Activated T-cell treated with anti-CD3 and anti-CD28 coated beads, Interleukin-2, amount 50 U/mL, for 4 hours (primary cell): ENCODE results near the gene ZNF385B. TPM values are rescaled to one million over a fixed set of nuclear protein-coding genes. Genes with fewer than 3 reads are reported as not detected.
A peak's percentile ranks its signal among the peaks of the same experiment; 100 is the strongest.
"Not testable (repeated sequence)": the region's sequence is repeated elsewhere in the genome, so short reads cannot be mapped to it uniquely, and the experiment has no call there.

Source experiments
- ATAC-seq, 2 donors: fragments of 200-7000 bp; cut with Tn5 transposase; one replicate each; pipeline ENCODE4 v1.10.0; 2021
- DNase-seq: peaks from one replicate; pipeline ENCODE4 v3.0.0-alpha.2; 2020
- H3K27me3 Mint-ChIP-seq: one replicate; pipeline ENCODE4 v1.8.0; 2021; ENCODE audit warnings: low read depth, mixed read lengths
- H3K36me3 Mint-ChIP-seq: one replicate; pipeline ENCODE4 v1.8.0; 2022; ENCODE audit warnings: mixed read lengths; ENCODE audit not compliant: insufficient read depth
- H3K4me1 Mint-ChIP-seq: one replicate; pipeline ENCODE4 v1.8.0; 2021; ENCODE audit warnings: low read depth, mixed read lengths
- H3K4me3 Mint-ChIP-seq: one replicate; pipeline ENCODE4 v1.8.0; 2021; ENCODE audit warnings: mild to moderate bottlenecking, moderate library complexity, mixed read lengths
- H3K9me3 Mint-ChIP-seq: one replicate; pipeline ENCODE4 v1.8.0; 2021; ENCODE audit warnings: mixed read lengths
- total RNA-seq, 3 donors: library from RNA; stranded (reverse); gene quantifications; one replicate each; pipeline ENCODE4 v1.2.1, GENCODE V29; 2021

The ZNF385B gene
- total RNA-seq, 3 donors from 2014 or later, result 0.08 TPM; not detected in 2

DNA sequence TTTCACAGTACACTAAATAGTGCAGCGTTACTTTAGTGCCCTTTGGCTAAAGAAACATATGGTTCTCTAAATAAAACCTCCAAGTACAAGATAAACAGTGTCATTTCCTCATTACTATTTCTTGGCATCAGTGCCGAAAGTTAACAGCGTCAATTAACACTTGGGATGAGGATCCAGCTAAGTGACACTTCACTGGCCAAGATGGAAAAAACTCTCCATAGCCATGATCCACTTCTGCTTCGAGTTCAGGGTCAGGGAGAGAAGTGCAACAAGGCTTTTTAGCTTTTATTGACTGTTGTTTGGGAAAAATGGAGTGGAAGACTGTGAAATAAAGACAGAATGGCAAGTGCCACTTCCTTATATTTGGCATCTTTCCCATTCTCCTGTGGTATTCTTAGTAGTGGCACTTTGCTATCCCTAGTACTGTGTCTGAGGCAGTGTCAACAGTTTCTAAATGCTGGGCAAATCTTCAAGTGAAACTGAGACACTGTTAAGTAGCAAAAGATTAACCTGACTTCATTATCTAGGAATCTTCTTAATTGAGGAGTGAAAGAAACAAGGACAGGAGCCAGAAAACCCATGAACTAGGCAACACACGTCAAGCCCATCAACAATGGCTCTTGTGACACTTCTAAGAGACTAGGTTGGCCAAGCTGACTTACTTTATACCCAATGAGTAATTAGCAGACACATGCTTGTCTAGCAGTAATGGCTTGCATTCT lies 374.2 kb downstream of the ZNF385B start:
- no peak for ATAC-seq
- no peaks in the 10 kb centered on the region for H3K4me1 Mint-ChIP-seq
- no peak for DNase-seq
- no peaks in the 10 kb centered on the region for H3K9me3 Mint-ChIP-seq
- H3K4me3 Mint-ChIP-seq, result no peak overlapping the region
- H3K27me3 Mint-ChIP-seq, result no peaks in the 10 kb centered on the region
- no peaks in the 10 kb centered on the region for H3K36me3 Mint-ChIP-seq

DNA sequence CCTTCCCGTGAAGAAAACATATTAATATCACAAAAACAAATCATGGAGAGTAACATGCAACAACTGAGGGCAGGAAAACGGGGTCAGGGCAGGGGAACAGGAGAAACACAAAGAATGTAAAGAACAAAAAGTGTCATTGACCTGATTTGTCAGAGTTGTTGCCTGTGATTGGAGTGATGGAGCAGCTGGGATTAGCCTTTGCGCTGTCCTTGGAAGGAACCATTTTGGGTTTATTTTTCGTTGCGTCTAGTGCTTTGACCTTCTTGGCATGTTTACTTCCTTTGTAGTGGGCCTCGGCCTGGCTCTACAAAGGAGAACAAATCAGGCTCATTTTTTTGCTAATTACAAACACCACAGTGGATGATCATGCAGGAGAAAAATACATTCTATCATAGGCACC lies 378.3 kb downstream of the ZNF385B start:
- no peaks in the 10 kb centered on the region for H3K4me1 Mint-ChIP-seq
- no peak for DNase-seq
- H3K9me3 Mint-ChIP-seq, result no peaks in the 10 kb centered on the region
- H3K4me3 Mint-ChIP-seq, result no peak overlapping the region
- no peak for ATAC-seq
- H3K27me3 Mint-ChIP-seq, result no peaks in the 10 kb centered on the region
- H3K36me3 Mint-ChIP-seq, result no peaks in the 10 kb centered on the region

DNA sequence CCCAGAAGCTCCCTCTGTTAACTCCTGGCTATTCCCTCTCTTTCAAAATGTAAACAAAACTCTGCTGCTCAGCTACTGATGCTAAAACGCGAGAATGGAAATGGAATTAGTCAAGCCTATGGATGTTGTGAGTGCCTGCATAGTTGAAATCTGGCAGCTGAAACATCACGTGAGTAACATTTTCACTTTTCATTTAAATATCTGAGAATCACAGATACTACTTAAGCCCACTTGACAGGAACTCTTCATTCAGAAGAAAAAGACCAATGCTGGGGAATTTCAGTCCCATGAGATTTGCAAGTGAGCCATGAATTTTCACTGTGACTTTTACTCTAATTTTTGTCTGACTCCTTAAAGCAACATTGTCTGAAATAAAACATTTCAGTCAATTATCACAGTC lies 381.5 kb downstream of the ZNF385B start:
- no peak for ATAC-seq
- Mint-ChIP-seq H3K4me1 (no peaks in the 10 kb centered on the region), H3K9me3 (no peaks in the 10 kb centered on the region), H3K27me3 (peaks cover 2% of the 10 kb centered on the region), H3K36me3 (no peaks in the 10 kb centered on the region), H3K4me3 (no peak overlapping the region)
- no peak for DNase-seq

DNA sequence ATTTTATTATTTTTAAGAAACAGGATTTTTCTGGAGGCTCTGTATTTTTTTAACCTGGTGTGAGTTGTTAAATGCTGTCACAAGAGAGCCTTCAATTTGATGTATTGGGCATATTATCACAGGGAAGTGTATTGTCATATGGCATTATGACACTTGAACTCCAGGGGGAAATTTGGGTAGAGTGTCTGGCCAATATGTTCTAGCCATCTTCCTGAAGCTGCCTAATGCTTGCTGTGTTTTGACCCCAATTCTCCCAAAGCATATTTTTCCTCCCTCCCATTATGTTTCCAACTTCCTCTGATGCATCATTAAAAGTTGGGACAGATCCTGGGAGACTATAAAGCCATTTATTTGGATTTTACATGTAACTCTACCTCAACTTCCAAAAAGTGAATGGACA lies 382.6 kb downstream of the ZNF385B start:
- Mint-ChIP-seq H3K4me3 (no peak overlapping the region), H3K4me1 (no peaks in the 10 kb centered on the region), H3K27me3 (peaks cover 4% of the 10 kb centered on the region), H3K9me3 (no peaks in the 10 kb centered on the region), H3K36me3 (no peaks in the 10 kb centered on the region)
- no peak for ATAC-seq
- DNase-seq, result no peak

DNA sequence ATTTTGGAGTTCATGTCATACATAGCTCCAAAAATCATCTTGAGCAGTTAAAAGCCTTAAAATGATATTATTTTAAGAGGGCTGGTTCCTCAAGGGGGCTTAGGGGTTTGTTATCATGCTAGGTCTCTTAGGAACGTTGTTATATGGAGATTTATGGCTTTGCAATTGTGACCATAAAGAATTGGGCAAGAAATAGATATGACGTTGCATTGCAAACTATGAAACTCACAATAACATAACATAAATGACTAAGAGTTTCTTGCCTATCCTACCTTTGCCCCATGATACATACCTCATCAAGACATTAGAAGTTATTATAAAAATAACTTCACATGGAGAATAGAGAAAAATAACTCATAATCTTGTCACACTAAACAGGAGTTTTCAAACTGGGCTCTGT lies 390.4 kb downstream of the ZNF385B start:
- no peak for ATAC-seq
- H3K9me3 Mint-ChIP-seq, result no peaks in the 10 kb centered on the region
- H3K36me3 Mint-ChIP-seq, result no peaks in the 10 kb centered on the region

DNA sequence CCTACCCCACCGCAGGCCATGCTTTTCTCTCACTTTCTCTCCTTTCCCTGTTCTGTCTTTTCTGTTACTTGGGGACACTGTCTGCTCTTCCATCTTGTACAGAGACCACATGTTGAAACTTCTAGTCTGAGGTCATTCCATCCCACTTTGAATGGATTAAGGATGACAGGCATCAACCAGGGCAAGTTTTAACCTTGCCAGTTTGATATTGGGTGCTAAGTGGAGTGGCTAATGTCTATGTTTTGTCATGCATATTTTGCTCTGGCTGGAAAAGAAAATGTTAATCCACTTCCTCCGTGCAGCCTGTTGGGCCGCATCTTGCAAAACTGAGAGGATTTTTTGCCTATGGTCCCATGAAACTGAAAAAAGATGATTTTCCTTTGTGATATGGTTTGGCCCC lies 391.3 kb downstream of the ZNF385B start:
- no peaks in the 10 kb centered on the region for H3K36me3 Mint-ChIP-seq
- ATAC-seq (no peak), DNase-seq (no peak)
- no peaks in the 10 kb centered on the region for H3K4me1 Mint-ChIP-seq
- peaks cover 6% of the 10 kb centered on the region for H3K27me3 Mint-ChIP-seq
- no peaks in the 10 kb centered on the region for H3K9me3 Mint-ChIP-seq
- no peak overlapping the region for H3K4me3 Mint-ChIP-seq

More for the DNA sequence above, 390.4 kb downstream of the ZNF385B start:
- DNase-seq, result no peak
- H3K27me3 Mint-ChIP-seq, result peaks cover 8% of the 10 kb centered on the region
- H3K4me1 Mint-ChIP-seq, result no peaks in the 10 kb centered on the region
- H3K4me3 Mint-ChIP-seq, result no peak overlapping the region

DNA sequence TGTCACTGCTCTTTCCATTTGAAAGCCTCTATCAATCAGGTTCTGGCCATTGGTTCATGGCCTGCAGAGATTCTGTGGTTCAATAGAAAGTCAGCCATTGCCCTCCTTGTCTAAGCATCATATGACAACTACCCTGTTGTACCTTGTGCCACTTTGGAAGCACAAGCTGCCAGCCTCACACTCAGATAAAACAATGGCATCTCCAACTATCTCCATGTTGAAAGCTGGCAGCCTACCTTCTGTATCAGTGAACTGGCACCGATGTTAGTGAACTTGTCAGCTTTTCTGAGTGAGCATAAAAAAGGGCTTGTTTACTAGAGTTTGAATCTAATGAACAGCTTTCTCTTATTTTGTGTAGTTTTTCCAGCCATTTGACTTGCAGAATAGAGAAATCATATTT lies 393.5 kb downstream of the ZNF385B start:
- Mint-ChIP-seq H3K4me3 (no peak overlapping the region), H3K27me3 (peaks cover 2% of the 10 kb centered on the region), H3K4me1 (no peaks in the 10 kb centered on the region), H3K9me3 (no peaks in the 10 kb centered on the region), H3K36me3 (no peaks in the 10 kb centered on the region)
- ATAC-seq, result no peak
- no peak for DNase-seq

DNA sequence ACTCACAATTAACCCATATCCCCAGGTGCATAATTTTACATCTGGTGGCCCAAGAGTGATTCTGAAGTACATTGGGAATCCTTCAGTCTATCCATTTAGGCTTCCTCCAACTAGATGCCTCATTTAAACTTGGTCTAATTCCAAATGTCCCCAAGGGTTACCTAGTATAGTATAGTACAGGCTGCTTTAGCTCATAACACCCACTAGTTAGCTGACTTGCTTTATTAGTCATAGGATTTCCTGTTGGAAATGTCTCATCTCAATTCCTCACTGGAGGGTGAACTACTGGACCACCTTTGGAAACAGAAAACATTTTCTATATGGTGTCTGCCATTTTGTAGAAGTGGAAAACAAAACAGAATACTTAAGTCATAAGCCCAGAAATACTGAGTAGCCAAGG lies 394.3 kb downstream of the ZNF385B start:
- no peak overlapping the region for H3K4me3 Mint-ChIP-seq
- no peaks in the 10 kb centered on the region for H3K36me3 Mint-ChIP-seq
- DNase-seq (no peak), ATAC-seq (no peak)
- no peaks in the 10 kb centered on the region for H3K4me1 Mint-ChIP-seq
- peaks cover 2% of the 10 kb centered on the region for H3K27me3 Mint-ChIP-seq
- no peaks in the 10 kb centered on the region for H3K9me3 Mint-ChIP-seq

DNA sequence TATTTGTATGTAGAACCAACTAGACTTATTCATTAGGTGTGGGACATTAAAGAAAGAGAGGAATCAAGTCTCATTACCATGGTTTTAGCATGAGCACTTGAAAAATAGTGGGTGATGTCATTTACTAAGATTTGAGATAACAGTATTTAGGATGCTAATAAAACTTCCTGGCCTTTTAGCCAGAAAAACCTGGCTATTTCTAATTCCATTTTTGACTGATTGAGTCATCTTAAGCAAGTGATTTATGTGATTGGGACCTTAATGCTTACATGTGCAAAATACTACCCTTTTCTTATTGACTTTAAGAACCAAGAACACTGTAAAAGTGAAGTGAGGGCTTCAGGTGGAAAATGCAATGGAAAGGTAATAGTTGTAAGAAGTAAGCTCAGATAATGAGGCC lies 400.0 kb downstream of the ZNF385B start:
- no peak overlapping the region for H3K4me3 Mint-ChIP-seq
- DNase-seq (no peak), ATAC-seq (no peak)
- H3K9me3 Mint-ChIP-seq, result peaks cover 7% of the 10 kb centered on the region
- H3K4me1 Mint-ChIP-seq, result no peaks in the 10 kb centered on the region
- no peaks in the 10 kb centered on the region for H3K36me3 Mint-ChIP-seq
- H3K27me3 Mint-ChIP-seq, result peaks cover 2% of the 10 kb centered on the region

DNA sequence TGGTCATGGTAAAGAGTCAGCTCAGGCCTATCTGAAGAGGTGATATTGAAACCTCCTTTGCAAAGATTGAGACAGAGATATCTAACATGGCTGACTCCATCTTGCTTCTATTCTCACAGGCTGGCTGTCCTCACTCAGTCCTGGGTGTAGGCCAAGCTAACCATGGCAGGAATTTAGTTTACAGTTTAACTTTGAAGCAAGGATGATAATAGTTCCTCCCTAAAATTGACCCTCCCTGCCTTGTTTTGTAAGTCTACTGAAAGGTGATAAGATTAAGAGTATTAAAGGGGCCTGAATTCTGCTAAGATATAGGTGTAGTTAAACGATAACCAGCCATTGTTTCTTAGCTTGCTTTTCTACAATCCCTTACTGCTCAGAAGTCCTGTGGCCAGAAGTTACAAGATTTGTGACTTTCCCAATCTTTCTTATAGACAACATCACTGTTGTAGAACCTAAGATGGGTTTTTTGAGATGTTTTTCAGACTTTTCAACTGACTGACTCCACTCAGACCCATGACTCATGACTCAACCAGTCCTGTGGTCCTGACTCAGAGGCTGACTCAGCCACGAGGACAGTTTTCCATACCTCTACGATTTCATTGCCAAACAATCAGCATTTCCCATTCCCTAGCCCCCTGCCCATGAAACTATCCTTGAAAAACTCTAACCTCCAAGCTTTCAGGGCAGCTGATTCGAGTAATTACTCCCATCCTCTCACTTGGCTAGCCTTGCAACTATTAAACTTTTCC lies 401.1 kb downstream of the ZNF385B start:
- Mint-ChIP-seq H3K4me3 (no peak overlapping the region), H3K4me1 (no peaks in the 10 kb centered on the region), H3K27me3 (peaks cover 5% of the 10 kb centered on the region), H3K9me3 (peaks cover 7% of the 10 kb centered on the region), H3K36me3 (no peaks in the 10 kb centered on the region)
- DNase-seq (no peak), ATAC-seq (peak; percentile 67 to 73)

DNA sequence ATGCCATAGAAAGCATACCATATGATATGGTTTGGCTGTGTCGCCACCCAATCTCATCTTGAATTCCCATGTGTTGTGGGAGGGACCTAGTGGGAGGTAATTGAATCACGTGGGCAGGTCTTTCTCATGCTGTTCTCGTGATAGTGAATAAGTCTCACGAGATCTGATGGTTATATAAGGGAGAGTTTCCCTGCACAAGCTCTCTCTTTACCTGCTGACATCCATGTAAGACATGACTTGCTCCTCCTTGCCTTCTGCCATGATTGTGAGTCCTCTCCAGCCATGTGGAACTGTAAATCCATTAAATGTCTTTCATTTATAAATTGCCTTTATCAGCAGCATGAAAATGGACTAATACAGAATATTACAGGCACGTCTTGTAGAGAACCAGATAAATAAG lies 403.3 kb downstream of the ZNF385B start:
- not testable (repeated sequence) for ATAC-seq, H3K4me3 Mint-ChIP-seq, H3K4me1 Mint-ChIP-seq, H3K36me3 Mint-ChIP-seq, H3K27me3 Mint-ChIP-seq, H3K9me3 Mint-ChIP-seq, DNase-seq

DNA sequence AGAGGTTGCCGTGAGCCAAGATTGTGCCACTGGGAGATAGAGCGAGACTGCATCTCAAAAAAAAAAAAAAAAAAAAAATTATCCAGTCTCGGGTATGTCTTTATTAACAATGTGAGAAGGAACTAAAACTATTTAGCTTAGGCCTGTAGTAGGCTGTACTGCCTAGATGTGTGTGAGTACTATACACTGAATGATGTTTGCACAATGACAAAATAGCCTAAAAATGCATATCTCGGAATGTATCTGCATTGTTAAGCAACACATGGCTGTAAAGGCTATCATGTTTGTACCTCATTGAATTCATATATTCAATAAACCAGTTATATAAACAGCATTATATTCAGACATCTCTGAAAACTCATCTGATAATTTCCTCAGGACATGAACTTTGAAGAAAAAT lies 405.6 kb downstream of the ZNF385B start:
- Mint-ChIP-seq H3K9me3 (peaks cover 7% of the 10 kb centered on the region), H3K27me3 (peaks cover 3% of the 10 kb centered on the region), H3K4me1 (no peaks in the 10 kb centered on the region), H3K4me3 (no peak overlapping the region), H3K36me3 (no peaks in the 10 kb centered on the region)
- DNase-seq, result no peak
- ATAC-seq, result no peak

DNA sequence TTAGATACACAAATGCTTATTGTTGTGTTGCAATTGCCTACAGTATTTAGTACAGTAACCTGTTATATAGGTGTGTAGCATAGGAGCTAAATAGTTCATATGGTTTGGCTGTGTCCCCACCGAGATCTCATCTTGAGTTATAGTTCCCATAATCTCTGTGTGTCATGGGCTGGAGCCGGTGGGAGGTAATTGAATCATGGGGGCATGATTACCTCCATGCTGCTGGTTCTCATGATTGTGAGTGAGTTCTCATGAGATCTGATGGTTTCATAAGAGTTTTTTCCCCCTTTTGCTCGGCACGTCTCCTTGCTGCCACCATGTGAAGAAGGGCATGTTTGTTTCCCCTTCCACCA lies 406.3 kb downstream of the ZNF385B start:
- no peak overlapping the region for H3K4me3 Mint-ChIP-seq
- no peak for ATAC-seq
- no peaks in the 10 kb centered on the region for H3K4me1 Mint-ChIP-seq

DNA sequence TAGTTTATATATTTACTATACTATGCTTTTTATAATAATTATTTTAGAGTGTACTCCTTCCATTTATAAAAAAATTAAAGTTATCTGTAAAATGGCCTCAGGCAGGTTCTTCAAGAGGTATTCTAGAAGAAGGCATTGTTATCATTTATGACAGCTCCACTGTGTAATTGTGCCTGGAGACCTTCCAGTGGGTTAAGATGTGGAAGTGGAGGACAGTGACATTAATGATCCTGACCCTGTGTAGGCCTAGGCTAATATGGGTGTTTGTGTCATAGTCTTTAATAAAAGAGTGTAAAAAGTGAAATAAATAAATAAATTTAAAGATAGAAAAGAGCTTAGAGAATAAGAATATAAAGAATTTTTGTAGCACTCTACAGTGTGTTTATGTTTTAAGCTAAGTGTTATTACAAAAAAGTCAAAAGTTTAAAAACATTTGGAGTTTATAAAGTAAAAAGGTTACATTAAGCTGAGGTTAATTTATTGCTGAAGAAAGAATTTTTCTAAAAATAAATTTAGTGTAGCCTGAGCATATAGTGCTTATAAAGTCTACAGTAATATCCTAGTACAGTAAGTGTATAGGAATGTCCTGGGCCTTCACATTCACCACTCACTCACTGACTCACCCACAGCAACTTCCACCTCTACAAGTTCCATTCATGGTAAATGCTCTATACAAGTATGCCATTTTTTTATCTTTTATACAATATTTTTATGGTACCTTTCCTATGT lies 406.8 kb downstream of the ZNF385B start:
- Mint-ChIP-seq H3K36me3 (no peaks in the 10 kb centered on the region), H3K4me3 (no peak overlapping the region), H3K4me1 (no peaks in the 10 kb centered on the region), H3K9me3 (peaks cover 7% of the 10 kb centered on the region), H3K27me3 (peaks cover 3% of the 10 kb centered on the region)
- DNase-seq (no peak), ATAC-seq (no peak)

More for the DNA sequence above, 406.3 kb downstream of the ZNF385B start:
- Mint-ChIP-seq H3K27me3 (peaks cover 3% of the 10 kb centered on the region), H3K36me3 (no peaks in the 10 kb centered on the region), H3K9me3 (peaks cover 7% of the 10 kb centered on the region)
- DNase-seq, result no peak

DNA sequence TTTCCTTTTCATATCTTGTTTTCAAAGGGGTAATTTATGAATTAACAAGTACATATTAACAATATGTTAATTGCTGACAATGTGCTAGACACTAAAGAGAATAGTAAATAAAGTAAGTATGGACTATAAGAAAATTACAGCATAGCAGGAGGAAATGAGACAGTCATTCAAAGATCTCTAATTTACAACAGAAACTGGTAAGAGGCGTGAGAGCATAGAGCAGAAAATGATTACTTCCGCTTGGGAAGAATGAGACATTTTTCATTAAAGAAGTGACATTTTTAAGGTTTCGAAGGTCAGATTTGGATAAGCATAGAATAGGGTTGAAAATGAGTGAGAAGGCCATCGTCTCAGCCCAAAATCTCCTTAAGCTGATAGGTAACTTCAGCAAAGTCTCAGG lies 412.4 kb downstream of the ZNF385B start:
- no peak overlapping the region for H3K4me3 Mint-ChIP-seq
- H3K9me3 Mint-ChIP-seq, result no peaks in the 10 kb centered on the region
- no peaks in the 10 kb centered on the region for H3K27me3 Mint-ChIP-seq
- ATAC-seq (no peak), DNase-seq (no peak)
- H3K36me3 Mint-ChIP-seq, result no peaks in the 10 kb centered on the region
- H3K4me1 Mint-ChIP-seq, result no peaks in the 10 kb centered on the region
